Common myeloid progenitor, CD34-positive (primary cell): ENCODE data around the gene SLC1A1.
"Not testable (repeated sequence)": the region's sequence is repeated elsewhere in the genome, so short reads cannot be mapped to it uniquely, and the experiment has no call there.

Experiments
- CTCF ChIA-PET: fragments of 350-600 bp; sonication (Branson Sonifier 250); formaldehyde crosslinking; loops from one replicate; lab custom pipeline; 2021; ENCODE audit warnings: antibody characterized with exemption; lab: Charles Lee
- POLR2A ChIA-PET: fragments of 350-600 bp; sonication (Branson Sonifier 250); formaldehyde crosslinking; loops from one replicate; lab custom pipeline; 2021; ENCODE audit warnings: antibody characterized with exemption; lab: Charles Lee
- DNase-seq, 3 donors: peaks; one replicate each; pipeline versions ENCODE4 v3.0.0 to v3.0.0-alpha.2; 2013
- H3K27ac ChIP-seq, 2 experiments: 1 replicate in 1 of 2; 2 replicates in 1 of 2; pipeline ENCODE4 v1.7.0; 2013; ENCODE audit warnings: inconsistent platforms in 2 of 2, low read length in 2 of 2, mild to moderate bottlenecking in 2 of 2, low read depth in 1 of 2, moderate library complexity in 1 of 2; ENCODE audit not compliant: severe bottlenecking in 2 of 2, insufficient read depth in 1 of 2, poor library complexity in 1 of 2
- H3K27me3 ChIP-seq, 5 experiments: replicated peaks in 2 of 5; 1 replicate in 3 of 5; 2 replicates in 2 of 5; pipeline versions ENCODE4 v1.6.1 to v1.7.0; 2013; ENCODE audit warnings: low read length in 4 of 5, mild to moderate bottlenecking in 2 of 5, moderate library complexity in 2 of 5, inconsistent platforms in 1 of 5; ENCODE audit not compliant: insufficient read depth in 5 of 5, control insufficient read depth in 4 of 5
- H3K36me3 ChIP-seq, 4 experiments: 1 replicate in 2 of 4; 2 replicates in 2 of 4; pipeline versions ENCODE4 v1.6.1 to v1.7.0; 2013; ENCODE audit warnings: low read length in 3 of 4, control low read depth in 1 of 4, mild to moderate bottlenecking in 1 of 4; ENCODE audit not compliant: control insufficient read depth in 4 of 4, insufficient read depth in 4 of 4
- H3K4me1 ChIP-seq, 4 experiments: 1 replicate in 3 of 4; 2 replicates in 1 of 4; pipeline versions ENCODE4 v1.6.1 to v1.7.1; 2013; ENCODE audit warnings: low read length in 3 of 4, mild to moderate bottlenecking in 3 of 4, control low read depth in 1 of 4, inconsistent platforms in 1 of 4, moderate library complexity in 1 of 4; ENCODE audit not compliant: control insufficient read depth in 4 of 4, insufficient read depth in 4 of 4; ENCODE audit errors: control extremely low read depth in 1 of 4
- H3K4me3 ChIP-seq, 7 experiments: 1 replicate in 4 of 7; 2 replicates in 3 of 7; pipeline versions ENCODE4 v1.5.1 to v1.7.0; 2013; ENCODE audit warnings: mild to moderate bottlenecking in 7 of 7, low read length in 6 of 7, moderate library complexity in 6 of 7, inconsistent platforms in 2 of 7, low read depth in 2 of 7, control low read depth in 1 of 7; ENCODE audit not compliant: insufficient read depth in 4 of 7, control insufficient read depth in 1 of 7; ENCODE audit errors: extremely low read depth in 1 of 7
- H3K9me3 ChIP-seq, 5 experiments: 1 replicate in 4 of 5; 2 replicates in 1 of 5; pipeline versions ENCODE4 v1.6.1 to v1.7.1; 2013; ENCODE audit warnings: low read length in 4 of 5, mild to moderate bottlenecking in 2 of 5, inconsistent platforms in 1 of 5, low read depth in 1 of 5, moderate library complexity in 1 of 5; ENCODE audit not compliant: control insufficient read depth in 4 of 5, insufficient read depth in 2 of 5; ENCODE audit errors: control extremely low read depth in 1 of 5
- WGBS: methylation state at CpG from one replicate; pipeline ENCODE4 v1.1.5; 2013; ENCODE audit not compliant: insufficient coverage; 5-methylcytosine and 5-hydroxymethylcytosine counted together

SLC1A1 gene

DNA sequence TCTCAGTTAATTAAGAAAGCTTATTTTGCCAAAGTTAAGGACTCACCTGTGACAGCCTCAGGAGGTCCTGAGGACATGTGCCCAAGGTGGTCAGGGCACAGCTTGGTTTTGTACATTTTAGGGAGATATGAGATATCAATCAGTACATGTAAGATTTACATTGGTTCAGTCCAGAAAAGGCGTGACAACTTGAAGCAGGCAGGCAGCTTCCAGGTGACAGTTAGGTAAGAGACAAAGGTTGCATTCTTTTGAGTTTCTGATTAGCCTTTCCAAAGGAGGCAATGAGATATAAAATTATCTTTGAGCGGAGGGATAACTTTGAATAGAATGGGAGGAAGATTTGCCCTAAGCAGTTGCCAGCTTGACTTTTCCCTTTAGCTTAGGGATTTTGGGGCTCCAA, 47.8 kb downstream of the SLC1A1 start:
- H3K27me3 ChIP-seq, result peaks cover 0 to 3% (median 0%) of the 10 kb centered on the region in 5 experiments
- DNase-seq, result no peak
- ChIA-PET POLR2A (no interaction called here), CTCF (interaction anchor here (1.2 kb wide), 1 partner anchor 11 kb away, joined by 3 read pairs; no protein-coding TSS in a partner anchor)
- 100% methylated on average over 1 of the region's 2 CpGs for WGBS
- H3K4me1 ChIP-seq, result no peaks in the 10 kb centered on the region
- no peak overlapping the region for H3K4me3 ChIP-seq
- peaks cover 0 to 10% (median 8%) of the 10 kb centered on the region in 5 experiments for H3K9me3 ChIP-seq
- H3K27ac ChIP-seq, result no peak overlapping the region
- no peaks in the 10 kb centered on the region for H3K36me3 ChIP-seq

- 100% methylated on average over 2 of the region's 4 CpGs for WGBS
- CTCF ChIA-PET, result interaction anchor here (1.2 kb wide), 1 partner anchor 10 kb away, joined by 3 read pairs; no protein-coding TSS in a partner anchor
Observed at GRCh38 chr9:4538621-4539020, 48.4 kb downstream of the SLC1A1 start.

GRCh38 chr9:4540425-4540824, 50.2 kb downstream of the SLC1A1 start:
- peaks cover 0 to 10% (median 8%) of the 10 kb centered on the region in 5 experiments for H3K9me3 ChIP-seq
- ChIA-PET POLR2A (no interaction called here), CTCF (interaction anchor here (1.8 kb wide), 1 partner anchor 9 kb away, joined by 6 read pairs; no protein-coding TSS in a partner anchor)
- H3K4me1 ChIP-seq, result no peaks in the 10 kb centered on the region
- DNase-seq, result no peak
- 99% methylated on average over 8 of the region's 8 CpGs for WGBS
- H3K27me3 ChIP-seq, result peaks cover 0 to 4% (median 0%) of the 10 kb centered on the region in 5 experiments
- no peaks in the 10 kb centered on the region for H3K36me3 ChIP-seq
- no peak overlapping the region for H3K27ac ChIP-seq
- no peak overlapping the region for H3K4me3 ChIP-seq

More at GRCh38 chr9:4538621-4539020, 48.4 kb downstream of the SLC1A1 start:
- no peak for DNase-seq
- Histone ChIP-seq H3K9me3 (peaks cover 0 to 10% (median 8%) of the 10 kb centered on the region in 5 experiments), H3K27me3 (peaks cover 0 to 3% (median 0%) of the 10 kb centered on the region in 5 experiments), H3K36me3 (no peaks in the 10 kb centered on the region), H3K27ac (no peak overlapping the region), H3K4me1 (no peaks in the 10 kb centered on the region), H3K4me3 (no peak overlapping the region)
- POLR2A ChIA-PET, result no interaction called here

- no CpG with 5 or more reads among the region's 3 CpGs for WGBS
- Histone ChIP-seq H3K4me3 (no peak overlapping the region), H3K27me3 (peaks cover 0 to 4% (median 0%) of the 10 kb centered on the region in 5 experiments), H3K27ac (no peak overlapping the region), H3K4me1 (no peaks in the 10 kb centered on the region), H3K36me3 (no peaks in the 10 kb centered on the region), H3K9me3 (peaks cover 0 to 10% (median 8%) of the 10 kb centered on the region in 5 experiments)
- CTCF ChIA-PET, result no interaction called here
- DNase-seq, result no peak
- POLR2A ChIA-PET, result no interaction called here
Observed at GRCh38 chr9:4541281-4541680, 51.0 kb downstream of the SLC1A1 start.

DNA sequence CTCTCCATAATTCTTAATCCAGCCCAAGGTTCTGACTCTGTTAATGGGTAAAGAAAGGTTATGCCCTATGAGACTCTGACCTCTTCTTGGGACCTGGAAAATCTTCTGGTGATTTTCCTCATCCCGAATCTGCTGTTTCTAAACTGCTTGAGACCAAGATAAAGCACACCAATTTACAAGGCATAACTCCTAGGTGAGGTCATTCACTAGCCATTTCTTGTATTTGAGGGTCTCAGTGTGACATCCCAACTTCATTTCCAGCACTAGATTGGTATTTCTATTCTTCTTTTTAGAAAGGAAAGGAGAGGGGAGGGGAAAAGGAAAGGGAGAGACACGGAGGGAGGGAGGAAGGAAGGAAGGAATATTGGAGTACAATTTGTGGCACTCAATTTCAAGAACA, 51.6 kb downstream of the SLC1A1 start:
- ChIA-PET CTCF (no interaction called here), POLR2A (no interaction called here)
- Histone ChIP-seq H3K4me1 (peaks cover 0 to under 1% (median 0%) of the 10 kb centered on the region in 4 experiments), H3K27ac (no peak overlapping the region), H3K4me3 (no peak overlapping the region), H3K9me3 (peaks cover 0 to 10% (median 8%) of the 10 kb centered on the region in 5 experiments), H3K36me3 (no peaks in the 10 kb centered on the region), H3K27me3 (peaks cover 0 to 4% (median 0%) of the 10 kb centered on the region in 5 experiments)
- WGBS, result no CpG with 5 or more reads among the region's 2 CpGs
- no peak for DNase-seq

DNA sequence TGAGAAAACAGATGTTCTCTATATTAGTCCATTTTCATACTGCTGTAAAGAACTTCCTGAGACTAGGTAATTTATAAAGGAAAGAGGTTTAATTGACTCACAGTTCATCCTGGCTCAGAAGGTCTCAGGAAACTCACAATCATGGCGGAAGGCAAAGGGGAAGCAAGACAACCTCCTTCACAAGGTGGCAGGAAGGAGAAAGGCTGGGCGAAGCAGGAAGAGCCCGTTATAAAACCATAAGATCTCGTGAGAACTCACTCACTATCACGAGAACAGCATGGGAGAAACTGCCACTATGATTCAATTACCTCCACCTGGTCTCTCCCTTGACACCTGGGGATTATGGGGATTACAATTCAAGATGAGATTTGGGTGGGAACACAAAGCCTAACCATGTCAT, 54.4 kb downstream of the SLC1A1 start:
- H3K4me3 ChIP-seq, DNase-seq, H3K9me3 ChIP-seq, H3K4me1 ChIP-seq, H3K27ac ChIP-seq, CTCF ChIA-PET, H3K27me3 ChIP-seq, POLR2A ChIA-PET, H3K36me3 ChIP-seq: not testable (repeated sequence)
- 75% methylated on average over 1 of the region's 5 CpGs for WGBS

GRCh38 chr9:4547016-4547415, 56.7 kb downstream of the SLC1A1 start:
- H3K27ac ChIP-seq, result no peak overlapping the region
- H3K9me3 ChIP-seq, result no peaks in the 10 kb centered on the region
- peaks cover 0 to 16% (median 0%) of the 10 kb centered on the region in 5 experiments for H3K27me3 ChIP-seq
- ChIA-PET CTCF (no interaction called here), POLR2A (no interaction called here)
- H3K4me3 ChIP-seq, result no peak overlapping the region
- peak in 2 of 3 donors; percentile 24 to 47 for DNase-seq
- H3K4me1 ChIP-seq, result peaks cover 0 to 5% (median 0%) of the 10 kb centered on the region in 4 experiments
- no peaks in the 10 kb centered on the region for H3K36me3 ChIP-seq
- no CpG with 5 or more reads among the region's 1 CpG for WGBS
